Activated naive CD4-positive, alpha-beta T cell treated with anti-CD3 and anti-CD28 coated beads, Interleukin-2, amount 50 U/mL, for 72 hours (primary cell): ENCODE results near the gene ONECUT1. TPM values are rescaled to one million over a fixed set of nuclear protein-coding genes. Genes with fewer than 3 reads are reported as not detected.

Source experiments
- total RNA-seq, 2 donors: library from RNA; stranded (reverse); gene quantifications; one replicate each; pipeline ENCODE4 v1.2.3, GENCODE V29; 2022

ONECUT1 gene
- total RNA-seq, 2 donors from 2014 or later, result not detected

Other genes with a start within 250 kb of the ONECUT1 start
- 100 to 1,000 TPM; 103 to 118 TPM for gene ARPP19, start 221.3 kb downstream of the ONECUT1 start, total RNA-seq
- gene ATOSA, start 110.9 kb downstream of the ONECUT1 start, total RNA-seq, result 10 to 100 TPM; 26.3 to 36.5 TPM